Sigmoid colon (tissue), 7 donors: ENCODE data around the gene TNFAIP8L3. TPM values are rescaled to one million over a fixed set of nuclear protein-coding genes. Genes with fewer than 3 reads are reported as not detected.

Experiments used
- DNase-seq: peaks from one replicate; pipeline ENCODE4 v3.0.0-alpha.2; 2019
- H3K27ac ChIP-seq, 4 donors: fragments of 200-600 bp; sonication (generic); one replicate each; pipeline ENCODE4 v1.5.1; 2016 to 2019; ENCODE audit warnings: mild to moderate bottlenecking in 1 of 4
- H3K27me3 ChIP-seq, 3 donors: fragments of 200-600 bp; sonication (generic); one replicate each; pipeline ENCODE4 v1.5.1; 2019; ENCODE audit warnings: mild to moderate bottlenecking in 1 of 3
- H3K36me3 ChIP-seq, 4 donors: fragments of 200-600 bp; sonication (generic); one replicate each; pipeline ENCODE4 v1.5.1; 2016 to 2019
- H3K4me1 ChIP-seq, 4 donors: fragments of 200-600 bp; sonication (generic); one replicate each; pipeline ENCODE4 v1.5.1; 2017 to 2019
- H3K4me3 ChIP-seq, 4 donors: fragments of 200-600 bp; sonication (generic); one replicate each; pipeline ENCODE4 v1.5.1; 2017 to 2019; ENCODE audit warnings: mild to moderate bottlenecking in 2 of 4, moderate library complexity in 1 of 4
- H3K9me3 ChIP-seq, 4 donors: fragments of 200-600 bp in 3 of 4; sonication (generic) in 3 of 4; one replicate each; pipeline versions ENCODE4 v1.5.1 to v1.6.1; 2013 to 2019
- EP300 ChIP-seq, 4 donors: sonication (generic); formaldehyde crosslinking; IDR thresholded peaks; one replicate each; pipeline ENCODE4 v1.6.1; 2017; ENCODE audit warnings: antibody characterized with exemption in 4 of 4
- POLR2A ChIP-seq, 2 donors: fragments of 450-650 bp; IDR thresholded peaks; one replicate each; pipeline ENCODE4 v1.6.1; 2016; ENCODE audit warnings: antibody characterized with exemption in 2 of 2, mild to moderate bottlenecking in 2 of 2, moderate library complexity in 2 of 2
- POLR2AphosphoS5 ChIP-seq, 4 donors: sonication (generic); formaldehyde crosslinking; IDR thresholded peaks; one replicate each; pipeline ENCODE4 v1.6.1; 2017; ENCODE audit warnings: antibody characterized with exemption in 4 of 4
- WGBS, 2 donors: extraction: QIAGEN DNeasy Blood & Tissue Kit; methylation state at CpG; one replicate each; pipeline ENCODE4 v1.1.7; 2013; 5-methylcytosine and 5-hydroxymethylcytosine counted together
- intact Hi-C: fragments of 100-400 bp; cut with DNase I; formaldehyde crosslinking; loops from one replicate; pipeline ENCODE4 v1.15.1; 2023
- polyA plus RNA-seq, 3 donors: library from polyadenylated mRNA; stranded (reverse); fragments of 200-250 nt; gene quantifications; one replicate each; pipeline ENCODE4 v1.2.3, GENCODE V29; 2013
- total RNA-seq, 4 donors: library from RNA; depleted of rRNA; stranded (reverse); fragments of >200 nt; gene quantifications; one replicate each; pipeline ENCODE4 v1.1.0, GENCODE V29; 2016
- TF ChIP-seq, protein P1 (sequence below), 4 experiments: fragments of 450-650 bp in 3 of 4; fragments of 200-600 bp in 1 of 4; IDR thresholded peaks; one replicate each; pipeline ENCODE4 v1.5.1; 2016 to 2019; ENCODE audit warnings: antibody characterized with exemption in 4 of 4, mild to moderate bottlenecking in 3 of 4, moderate library complexity in 2 of 4
- donor health status: healthy with polysubstance abuse.
- donor health status: Bipolar disorder and iron deficiency.
- donor health status: healthy.

TNFAIP8L3 gene
- total and polyA plus RNA-seq, 7 donors: 6.1 to 13.5 (median 9.2) TPM

DNA sequence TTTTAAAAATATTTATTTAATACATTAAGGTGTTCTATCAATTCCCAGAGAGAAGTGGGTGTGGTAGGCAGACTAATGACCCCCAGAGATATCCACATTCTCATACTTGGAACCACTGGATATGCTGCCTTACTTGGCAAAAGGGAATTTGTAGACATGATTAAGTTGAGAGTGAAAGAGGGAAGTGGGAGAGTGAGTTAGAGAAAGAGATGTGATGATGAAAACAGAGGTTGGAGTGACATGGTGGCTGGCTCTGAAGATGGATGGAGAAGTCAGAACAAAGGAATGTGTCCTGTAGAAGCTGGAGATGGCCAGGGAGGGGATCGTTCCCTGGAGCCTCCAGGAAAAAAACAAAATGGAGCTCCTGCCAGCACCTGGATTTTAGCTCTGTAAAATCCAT lies 32.0 kb downstream of the TNFAIP8L3 start:
- H3K36me3 ChIP-seq: peaks cover 0 to 1% (median under 1%) of the 10 kb centered on the region in 4 donors
- intact Hi-C loops: no loop called here
- H3K4me3 ChIP-seq: no peak overlapping the region
- peaks cover 0 to 6% (median 2%) of the 10 kb centered on the region in 4 donors for H3K4me1 ChIP-seq
- no peaks in the 10 kb centered on the region for H3K27me3 ChIP-seq
- no peaks in the 10 kb centered on the region for H3K9me3 ChIP-seq
- 82 to 89% methylated on average over 1 of the region's 1 CpG for WGBS, 2 donors
- DNase-seq: no peak
- no peak overlapping the region for H3K27ac ChIP-seq
- TF ChIP-seq, protein P1, sequence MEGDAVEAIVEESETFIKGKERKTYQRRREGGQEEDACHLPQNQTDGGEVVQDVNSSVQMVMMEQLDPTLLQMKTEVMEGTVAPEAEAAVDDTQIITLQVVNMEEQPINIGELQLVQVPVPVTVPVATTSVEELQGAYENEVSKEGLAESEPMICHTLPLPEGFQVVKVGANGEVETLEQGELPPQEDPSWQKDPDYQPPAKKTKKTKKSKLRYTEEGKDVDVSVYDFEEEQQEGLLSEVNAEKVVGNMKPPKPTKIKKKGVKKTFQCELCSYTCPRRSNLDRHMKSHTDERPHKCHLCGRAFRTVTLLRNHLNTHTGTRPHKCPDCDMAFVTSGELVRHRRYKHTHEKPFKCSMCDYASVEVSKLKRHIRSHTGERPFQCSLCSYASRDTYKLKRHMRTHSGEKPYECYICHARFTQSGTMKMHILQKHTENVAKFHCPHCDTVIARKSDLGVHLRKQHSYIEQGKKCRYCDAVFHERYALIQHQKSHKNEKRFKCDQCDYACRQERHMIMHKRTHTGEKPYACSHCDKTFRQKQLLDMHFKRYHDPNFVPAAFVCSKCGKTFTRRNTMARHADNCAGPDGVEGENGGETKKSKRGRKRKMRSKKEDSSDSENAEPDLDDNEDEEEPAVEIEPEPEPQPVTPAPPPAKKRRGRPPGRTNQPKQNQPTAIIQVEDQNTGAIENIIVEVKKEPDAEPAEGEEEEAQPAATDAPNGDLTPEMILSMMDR (IDR thresholded peaks at IDR 0.05): no peak
- TF ChIP-seq POLR2A (IDR thresholded peaks at IDR 0.05): no peak
- no peak for TF ChIP-seq POLR2AphosphoS5 (IDR thresholded peaks at IDR 0.05)
- no peak for TF ChIP-seq EP300 (IDR thresholded peaks at IDR 0.05)

DNA sequence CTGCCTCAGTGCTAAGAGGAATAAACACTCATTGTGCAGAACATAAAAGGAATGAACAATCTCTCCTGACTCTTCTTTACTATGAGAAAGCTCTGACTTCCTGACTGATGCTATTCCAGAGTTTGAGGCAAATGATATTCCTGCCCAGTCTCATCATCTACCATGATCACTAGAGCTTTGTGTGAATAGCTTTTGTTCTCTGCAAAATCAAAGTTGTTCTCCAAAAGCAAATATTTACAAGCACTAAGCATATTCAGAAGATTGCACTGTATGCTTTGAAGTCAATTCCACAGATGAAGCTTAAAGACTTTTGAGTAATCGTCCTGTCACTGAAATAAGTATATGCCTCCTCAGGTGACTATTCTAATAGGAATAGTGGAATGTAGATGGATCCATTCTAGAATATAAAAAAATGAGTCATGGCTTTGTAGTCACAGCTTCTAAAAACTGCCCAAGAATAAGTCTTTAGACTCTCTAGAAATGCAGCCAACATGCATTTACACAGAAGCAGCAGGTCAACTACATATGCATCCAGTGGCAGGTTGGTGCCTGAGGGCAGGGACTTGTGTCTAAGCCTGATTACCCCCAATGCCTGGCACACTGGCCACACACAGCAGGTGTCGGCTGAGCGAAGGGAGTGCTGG lies 34.6 kb downstream of the TNFAIP8L3 start:
- Histone ChIP-seq H3K27me3 (no peaks in the 10 kb centered on the region), H3K4me1 (peaks cover 0 to under 1% (median 0%) of the 10 kb centered on the region in 4 donors), H3K4me3 (no peak overlapping the region), H3K36me3 (peaks cover 0 to 8% (median 3%) of the 10 kb centered on the region in 4 donors), H3K27ac (no peak overlapping the region), H3K9me3 (no peaks in the 10 kb centered on the region)
- no peak for DNase-seq
- TF ChIP-seq POLR2AphosphoS5 (IDR thresholded peaks at IDR 0.05) (no peak), POLR2A (IDR thresholded peaks at IDR 0.05) (no peak), EP300 (IDR thresholded peaks at IDR 0.05) (no peak)
- TF ChIP-seq, protein P1 (IDR thresholded peaks at IDR 0.05): no peak
- WGBS, 2 donors: 24 to 75% methylated on average over 3 of the region's 3 CpGs
- intact Hi-C loops: no loop called here

DNA sequence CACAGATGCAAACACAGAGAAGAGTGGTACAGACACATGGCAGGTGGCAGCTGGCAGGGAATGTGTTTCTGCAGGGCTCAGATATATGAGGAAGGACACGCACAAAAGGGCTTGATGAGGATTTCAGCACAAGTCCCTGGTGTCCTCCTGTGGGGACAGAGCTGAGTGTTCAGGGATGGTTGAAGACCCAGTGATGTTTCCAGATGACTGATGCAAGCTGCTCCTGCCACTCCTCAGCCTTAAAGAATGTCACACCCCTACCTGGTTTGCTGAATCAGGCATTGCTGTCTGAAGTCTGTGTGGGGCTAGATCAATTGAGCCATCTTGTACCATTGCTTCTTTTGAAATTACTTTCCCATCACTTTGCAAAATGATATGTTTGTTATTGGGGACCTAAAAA lies 40.2 kb downstream of the TNFAIP8L3 start:
- 92 to 98% methylated on average over 1 of the region's 1 CpG for WGBS, 2 donors
- TF ChIP-seq EP300 (IDR thresholded peaks at IDR 0.05) (no peak), POLR2A (IDR thresholded peaks at IDR 0.05) (no peak), POLR2AphosphoS5 (IDR thresholded peaks at IDR 0.05) (no peak)
- TF ChIP-seq, protein P1 (IDR thresholded peaks at IDR 0.05): no peak
- intact Hi-C loops: no loop called here
- H3K27me3 ChIP-seq: no peaks in the 10 kb centered on the region
- DNase-seq: no peak
- no peak overlapping the region for H3K27ac ChIP-seq
- H3K36me3 ChIP-seq: peaks cover 0 to 8% (median 3%) of the 10 kb centered on the region in 4 donors
- peaks cover 0 to 12% (median 10%) of the 10 kb centered on the region in 4 donors for H3K4me1 ChIP-seq
- no peak overlapping the region for H3K4me3 ChIP-seq
- H3K9me3 ChIP-seq: no peaks in the 10 kb centered on the region

- intact Hi-C loops: no loop called here
- TF ChIP-seq, protein P1 (IDR thresholded peaks at IDR 0.05): no peak
- no peak for TF ChIP-seq POLR2A (IDR thresholded peaks at IDR 0.05)
- no peak for TF ChIP-seq EP300 (IDR thresholded peaks at IDR 0.05)
- TF ChIP-seq POLR2AphosphoS5 (IDR thresholded peaks at IDR 0.05): no peak
- Histone ChIP-seq H3K9me3 (no peaks in the 10 kb centered on the region), H3K4me1 (peaks cover 0 to 12% (median 10%) of the 10 kb centered on the region in 4 donors), H3K27ac (no peak overlapping the region), H3K27me3 (no peaks in the 10 kb centered on the region), H3K36me3 (peaks cover 0 to 8% (median 3%) of the 10 kb centered on the region in 4 donors), H3K4me3 (no peak overlapping the region)
- 80 to 90% methylated on average over 1 of the region's 1 CpG for WGBS, 2 donors
- no peak for DNase-seq
These were observed 41.1 kb downstream of the TNFAIP8L3 start for GRCh38 chr15:51053571-51053970.
